HepG2 (cell line): Measurements from ENCODE around the gene AADACL4. TPM values are rescaled to one million over a fixed set of nuclear protein-coding genes. Genes with fewer than 3 reads are reported as not detected.
A peak's percentile ranks its signal among the peaks of the same experiment; 100 is the strongest.

ENCODE experiments used
- ATAC-seq: fragments of 200-7000 bp; cut with Tn5 transposase; 3 replicates; pipeline ENCODE4 v1.9.1; 2020; ENCODE audit warnings: mild to moderate bottlenecking, moderate library complexity
- BruUV-seq: library from RNA; stranded (reverse); fragments of 400-500 nt; replicated peaks from 2 replicates; lab custom pipeline; 2021; lab: Mats Ljungman, UMichigan
- CTCF ChIA-PET: fragments of 300-600 bp; formaldehyde crosslinking; extraction: SDS; loops from one replicate; lab custom pipeline; 2021; ENCODE audit warnings: low total read pairs, inconsistent platforms, low intra/inter-chr PET ratio; lab: Yijun Ruan, JAX
- POLR2A ChIA-PET: fragments of 350-600 bp; sonication (Branson Sonifier 250); formaldehyde crosslinking; loops from one replicate; lab custom pipeline; 2020; ENCODE audit warnings: antibody characterized with exemption, inconsistent platforms; lab: Yijun Ruan, JAX
- DNase-seq: peaks from one replicate; pipeline ENCODE4 v3.0.0-alpha.2; 2015; ENCODE audit warnings: low spot score
- FAIRE-seq: peaks from 3 replicates; lab custom pipeline; 2011; peaks lifted over from hg19 to GRCh38; lab: Jason Lieb, UNC
- H2AFZ ChIP-seq: one replicate; pipeline ENCODE4 v1.6.1; 2011; ENCODE audit warnings: low read length, inconsistent platforms
- H3K27ac ChIP-seq: fragments of 300-600 bp; 3 replicates; pipeline ENCODE4 v1.8.0; 2011; ENCODE audit warnings: mixed run types, mild to moderate bottlenecking, mixed read lengths, low read length, inconsistent platforms; ENCODE audit not compliant: insufficient read depth; ENCODE audit errors: extremely low read length
- H3K27me3 ChIP-seq, 2 experiments: fragments of 200-600 bp in 1 of 2; 2 replicates in 1 of 2; 3 replicates in 1 of 2; pipeline versions ENCODE4 v1.6.0 to v1.8.0; 2011; ENCODE audit warnings: low read length in 2 of 2, mild to moderate bottlenecking in 2 of 2, moderate library complexity in 2 of 2, inconsistent platforms in 1 of 2; ENCODE audit not compliant: insufficient read depth in 2 of 2, control insufficient read depth in 1 of 2
- H3K36me3 ChIP-seq, 2 experiments: fragments of 200-600 bp in 1 of 2; replicated peaks in 1 of 2; 2 replicates in 1 of 2; 3 replicates in 1 of 2; pipeline versions ENCODE4 v1.5.1 to v1.8.0; 2011; ENCODE audit warnings: low read length in 2 of 2, inconsistent platforms in 1 of 2; ENCODE audit not compliant: insufficient read depth in 2 of 2, control insufficient read depth in 1 of 2
- H3K4me1 ChIP-seq: 2 replicates; pipeline ENCODE4 v1.5.1; 2012; ENCODE audit warnings: low read length, inconsistent platforms; ENCODE audit not compliant: insufficient read depth
- H3K4me2 ChIP-seq: 2 replicates; pipeline ENCODE4 v1.6.0; 2011; ENCODE audit warnings: low read depth, low read length, inconsistent platforms
- H3K4me3 ChIP-seq, 3 experiments: fragments of 200-600 bp in 1 of 3; sonication (generic), shearing (Covaris generic) in 1 of 3; replicated peaks in 1 of 3; 2 replicates each; pipeline ENCODE4 v1.5.1; 2011 to 2016; ENCODE audit warnings: low read length in 3 of 3, inconsistent platforms in 2 of 3, low read depth in 2 of 3, mild to moderate bottlenecking in 2 of 3, control low read depth in 1 of 3, mixed read lengths in 1 of 3; ENCODE audit not compliant: insufficient read depth in 1 of 3
- H3K79me2 ChIP-seq: one replicate; pipeline ENCODE4 v1.6.1; 2011; ENCODE audit warnings: low read length, inconsistent platforms; ENCODE audit not compliant: insufficient read depth
- H3K9ac ChIP-seq: 2 replicates; pipeline ENCODE4 v1.6.0; 2011; ENCODE audit warnings: mild to moderate bottlenecking, low read depth, low read length, inconsistent platforms; ENCODE audit not compliant: insufficient read depth
- H3K9me3 ChIP-seq: 2 replicates; pipeline ENCODE4 v1.5.1; 2012; ENCODE audit warnings: mild to moderate bottlenecking, low read length
- H4K20me1 ChIP-seq: 2 replicates; pipeline ENCODE4 v1.6.0; 2011; ENCODE audit warnings: inconsistent platforms, mild to moderate bottlenecking, low read length, moderate library complexity; ENCODE audit not compliant: insufficient read depth
- CCAR2 ChIP-seq: fragments of 200-400 bp; formaldehyde crosslinking; optimal IDR thresholded peaks from 2 replicates; pipeline ENCODE3; 2018; ENCODE audit warnings: low read depth, mild to moderate bottlenecking, low read length, moderate library complexity
- ELF1 ChIP-seq: sonication (generic); formaldehyde crosslinking; IDR thresholded peaks from 2 replicates; pipeline ENCODE4 v1.4.0; 2020; ENCODE audit warnings: missing genetic modification reagents
- IKZF4 ChIP-seq: sonication (generic); formaldehyde crosslinking; IDR thresholded peaks from 2 replicates; pipeline ENCODE4 v1.5.1; 2020; ENCODE audit warnings: borderline replicate concordance, mild to moderate bottlenecking, low read depth, missing genetic modification reagents; ENCODE audit errors: not compliant biosample characterization
- MAFK ChIP-seq, 2 experiments: IDR thresholded peaks in 1 of 2; conservative IDR thresholded peaks in 1 of 2; 2 replicates each; pipeline ENCODE4 v1.6.1; 2011; ENCODE audit warnings: improper control_type of control experiment in 2 of 2, low read length in 2 of 2
- MXD4 ChIP-seq: IDR thresholded peaks from 2 replicates; pipeline ENCODE4 v1.6.1; 2016; ENCODE audit warnings: mild to moderate bottlenecking, missing biosample characterization, missing genetic modification reagents
- NRL ChIP-seq: sonication (generic); formaldehyde crosslinking; IDR thresholded peaks from 2 replicates; pipeline ENCODE4 v1.5.0; 2020; ENCODE audit warnings: missing genetic modification reagents, mild to moderate bottlenecking, moderate library complexity, borderline replicate concordance
- PCBP2 ChIP-seq: fragments of 200-400 bp; formaldehyde crosslinking; optimal IDR thresholded peaks from 2 replicates; pipeline ENCODE3; 2018; ENCODE audit warnings: low read length, low read depth; ENCODE audit not compliant: poor library complexity, severe bottlenecking
- RBAK ChIP-seq: sonication (generic); formaldehyde crosslinking; IDR thresholded peaks from 2 replicates; pipeline ENCODE4 v1.5.1; 2020; ENCODE audit warnings: mild to moderate bottlenecking, missing genetic modification reagents
- SP5 ChIP-seq: IDR thresholded peaks from 2 replicates; pipeline ENCODE4 v1.6.1; 2016; ENCODE audit warnings: low read depth, borderline replicate concordance
- TMF1 ChIP-seq: sonication (generic); formaldehyde crosslinking; IDR thresholded peaks from 2 replicates; pipeline ENCODE4 v1.8.1; 2022; ENCODE audit warnings: low read depth, missing genetic modification reagents
- ZFAT ChIP-seq: sonication (generic); formaldehyde crosslinking; conservative IDR thresholded peaks from 2 replicates; pipeline ENCODE4 v1.8.1; 2023; ENCODE audit warnings: missing genetic modification reagents, inconsistent platforms
- ZFP37 ChIP-seq: sonication (generic); formaldehyde crosslinking; IDR thresholded peaks from 2 replicates; pipeline ENCODE4 v1.4.0; 2020; ENCODE audit warnings: missing genetic modification reagents, borderline replicate concordance
- ZNF207 ChIP-seq: fragments of 450-650 bp; IDR thresholded peaks from 2 replicates; pipeline ENCODE4 v1.6.1; 2016; ENCODE audit warnings: antibody characterized with exemption, borderline replicate concordance
- ZNF383 ChIP-seq: sonication (generic); formaldehyde crosslinking; IDR thresholded peaks from 2 replicates; pipeline ENCODE4 v1.4.0; 2020; ENCODE audit warnings: missing genetic modification reagents, mild to moderate bottlenecking, borderline replicate concordance
- ZNF432 ChIP-seq: sonication (generic); formaldehyde crosslinking; IDR thresholded peaks from 2 replicates; pipeline ENCODE4 v1.5.0; 2020; ENCODE audit warnings: missing genetic modification reagents, mild to moderate bottlenecking, borderline replicate concordance
- ZNF44 ChIP-seq: sonication (generic); formaldehyde crosslinking; IDR thresholded peaks from 2 replicates; pipeline ENCODE4 v1.5.1; 2020; ENCODE audit warnings: mild to moderate bottlenecking, missing genetic modification reagents
- ZNF589 ChIP-seq: sonication (generic); formaldehyde crosslinking; conservative IDR thresholded peaks from 2 replicates; pipeline ENCODE4 v1.8.0; 2022; ENCODE audit warnings: mild to moderate bottlenecking, moderate library complexity, missing genetic modification reagents
- ZNF629 ChIP-seq: sonication (generic); formaldehyde crosslinking; conservative IDR thresholded peaks from 2 replicates; pipeline ENCODE4 v1.5.0; 2020; ENCODE audit warnings: missing genetic modification reagents
- WGBS: methylation state at CpG from one replicate; pipeline ENCODE4 v1.1.6; 2017; ENCODE audit warnings: low lambda C conversion rate; 5-methylcytosine and 5-hydroxymethylcytosine counted together
- in situ Hi-C: cut with HindIII; loops from 2 replicates; pipeline ENCODE4 v1.10.0; 2017; ENCODE audit warnings: low pct_unique_long_range_greater_than_20kb; ENCODE audit not compliant: extremely low pct_ligation_motif_present
- intact Hi-C: fragments of 100-400 bp; cut with micrococcal nuclease; formaldehyde crosslinking; loops from one replicate; pipeline ENCODE4 v1.10.0; 2022; ENCODE audit not compliant: unreplicated experiment
- polyA plus RNA-seq, 8 experiments: library from polyadenylated mRNA; depleted of rRNA in 3 of 8; stranded (reverse) in 7 of 8; unstranded in 1 of 8; fragments of >200 nt; fragmentation: Illumina TruSeq in 4 of 8; extraction: Trizol in 4 of 8; gene quantifications; 2 replicates each; pipeline versions ENCODE4 v1.2.1 to v1.2.3, GENCODE V29; 2011 to 2016; ENCODE audit warnings: low read depth in 4 of 8, missing spikeins in 1 of 8, mixed read lengths in 1 of 8; ENCODE audit not compliant: insufficient read depth in 1 of 8
- total RNA-seq, 5 experiments: library from RNA; depleted of rRNA; stranded (reverse); fragments of >200 nt; fragmentation: Illumina TruSeq; extraction: Trizol; gene quantifications; 2 replicates each; pipeline ENCODE4 v1.2.3, GENCODE V29; 2016; ENCODE audit warnings: low read depth in 1 of 5
- TF ChIP-seq, protein P1 (sequence below): sonication (generic); formaldehyde crosslinking; IDR thresholded peaks from 2 replicates; pipeline ENCODE4 v1.4.0; 2020; ENCODE audit warnings: missing genetic modification reagents, borderline replicate concordance
- TF ChIP-seq, protein P2 (sequence below): sonication (generic); formaldehyde crosslinking; IDR thresholded peaks from 2 replicates; pipeline ENCODE4 v1.8.0; 2022; ENCODE audit warnings: mild to moderate bottlenecking, missing genetic modification reagents, moderate library complexity
- TF ChIP-seq, protein P3 (sequence below): sonication (generic); formaldehyde crosslinking; IDR thresholded peaks from 2 replicates; pipeline ENCODE4 v1.5.0; 2020; ENCODE audit warnings: mild to moderate bottlenecking, missing genetic modification reagents

Gene AADACL4
- total and polyA plus RNA-seq, 2 of the 13 experiments (the other 11 are each of a cell fraction or from before 2014, with no cell fraction given): not detected

DNA sequence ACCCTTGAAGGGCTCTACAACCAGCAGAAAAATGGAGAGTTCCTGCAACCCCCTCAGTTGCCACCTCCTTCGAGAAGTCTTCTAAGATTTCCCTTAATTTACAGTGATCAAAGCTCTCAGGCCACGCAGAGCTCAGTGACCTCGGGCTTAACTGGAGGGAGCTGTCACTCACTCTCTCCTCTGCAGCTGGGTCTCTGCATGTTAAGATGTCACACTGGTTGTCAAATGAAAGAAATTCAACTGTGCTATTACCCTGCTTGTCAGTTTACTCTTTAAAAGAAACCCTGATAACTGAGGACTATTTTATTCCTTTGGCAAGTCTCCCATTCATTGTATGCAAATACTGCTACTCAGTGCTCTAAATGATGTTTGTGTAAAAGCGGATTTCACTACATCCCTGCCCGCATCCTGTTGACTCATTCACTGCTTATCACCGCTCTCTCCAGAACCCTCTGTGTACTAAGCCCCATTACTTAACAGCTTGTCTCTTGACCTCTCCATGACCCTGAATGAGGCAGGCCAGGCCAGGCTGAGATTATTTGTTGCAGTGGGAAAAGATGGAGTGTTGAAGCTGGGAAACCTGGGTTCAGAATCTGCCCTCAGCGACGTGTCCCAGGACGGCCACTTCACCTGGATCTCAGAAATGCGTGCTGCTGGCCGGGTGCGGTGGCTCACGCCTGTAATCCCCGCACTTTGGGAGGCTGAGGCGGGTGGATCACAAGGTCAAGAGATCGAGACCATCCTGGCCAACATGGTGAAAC is 39.6 kb upstream of the AADACL4 start:
- H3K9ac ChIP-seq: no peak overlapping the region
- peaks cover 84% of the 10 kb centered on the region for H3K79me2 ChIP-seq
- ATAC-seq (peak; percentile 66), DNase-seq (peak; percentile 95), FAIRE-seq (peak; percentile 84)
- TSS peak; percentile 7 for BruUV-seq
- H3K9me3 ChIP-seq: no peaks in the 10 kb centered on the region
- CTCF ChIA-PET: no interaction called here
- H3K36me3 ChIP-seq: peaks cover 11 to 47% of the 10 kb centered on the region in 2 experiments
- H4K20me1 ChIP-seq: peaks cover 91% of the 10 kb centered on the region
- peaks cover 96% of the 10 kb centered on the region for H3K4me1 ChIP-seq
- H3K27me3 ChIP-seq: no peaks in the 10 kb centered on the region
- in situ Hi-C loops: no loop called here
- no peak overlapping the region for H3K27ac ChIP-seq
- POLR2A ChIA-PET: interaction anchor here (0.5 to 17.4 kb wide), 8 partner anchors 13 to 248 kb away, joined by 3 to 357 read pairs (median 4); partner anchors contain the start of gene DHRS3
- no peak overlapping the region for H3K4me3 ChIP-seq
- no peak overlapping the region for H2AFZ ChIP-seq
- intact Hi-C loops: loop anchor here (1.0 kb wide), 1 partner anchor 12 kb away; no protein-coding TSS in a partner anchor
- 44% methylated on average over 15 of the region's 16 CpGs for WGBS
- peak overlapping the region; percentile 23; the same call in 1 of the 2 replicates for H3K4me2 ChIP-seq
- no peak for TF ChIP-seq NRL (CRISPR knock-in tag)
- TF ChIP-seq, protein P1, sequence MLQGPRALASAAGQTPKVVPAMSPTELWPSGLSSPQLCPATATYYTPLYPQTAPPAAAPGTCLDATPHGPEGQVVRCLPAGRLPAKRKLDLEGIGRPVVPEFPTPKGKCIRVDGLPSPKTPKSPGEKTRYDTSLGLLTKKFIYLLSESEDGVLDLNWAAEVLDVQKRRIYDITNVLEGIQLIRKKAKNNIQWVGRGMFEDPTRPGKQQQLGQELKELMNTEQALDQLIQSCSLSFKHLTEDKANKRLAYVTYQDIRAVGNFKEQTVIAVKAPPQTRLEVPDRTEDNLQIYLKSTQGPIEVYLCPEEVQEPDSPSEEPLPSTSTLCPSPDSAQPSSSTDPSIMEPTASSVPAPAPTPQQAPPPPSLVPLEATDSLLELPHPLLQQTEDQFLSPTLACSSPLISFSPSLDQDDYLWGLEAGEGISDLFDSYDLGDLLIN (CRISPR knock-in tag): no peak
- no peak for TF ChIP-seq ZNF44 (CRISPR knock-in tag)
- TF ChIP-seq RBAK (CRISPR knock-in tag): no peak
- no peak for TF ChIP-seq TMF1 (CRISPR knock-in tag)
- TF ChIP-seq MXD4 (CRISPR knock-in tag): peak; percentile 58; the same call in 1 of the 2 replicates
- TF ChIP-seq ZFAT (CRISPR knock-in tag): no peak
- no peak for TF ChIP-seq ZNF629 (CRISPR knock-in tag)
- no peak for TF ChIP-seq ZNF383 (CRISPR knock-in tag)
- TF ChIP-seq, protein P2, sequence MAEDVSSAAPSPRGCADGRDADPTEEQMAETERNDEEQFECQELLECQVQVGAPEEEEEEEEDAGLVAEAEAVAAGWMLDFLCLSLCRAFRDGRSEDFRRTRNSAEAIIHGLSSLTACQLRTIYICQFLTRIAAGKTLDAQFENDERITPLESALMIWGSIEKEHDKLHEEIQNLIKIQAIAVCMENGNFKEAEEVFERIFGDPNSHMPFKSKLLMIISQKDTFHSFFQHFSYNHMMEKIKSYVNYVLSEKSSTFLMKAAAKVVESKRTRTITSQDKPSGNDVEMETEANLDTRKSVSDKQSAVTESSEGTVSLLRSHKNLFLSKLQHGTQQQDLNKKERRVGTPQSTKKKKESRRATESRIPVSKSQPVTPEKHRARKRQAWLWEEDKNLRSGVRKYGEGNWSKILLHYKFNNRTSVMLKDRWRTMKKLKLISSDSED: no peak
- TF ChIP-seq ZNF207: no peak
- peak; percentile 81 for TF ChIP-seq SP5 (CRISPR knock-in tag)
- no peak for TF ChIP-seq ELF1 (CRISPR knock-in tag)
- TF ChIP-seq, protein P3, sequence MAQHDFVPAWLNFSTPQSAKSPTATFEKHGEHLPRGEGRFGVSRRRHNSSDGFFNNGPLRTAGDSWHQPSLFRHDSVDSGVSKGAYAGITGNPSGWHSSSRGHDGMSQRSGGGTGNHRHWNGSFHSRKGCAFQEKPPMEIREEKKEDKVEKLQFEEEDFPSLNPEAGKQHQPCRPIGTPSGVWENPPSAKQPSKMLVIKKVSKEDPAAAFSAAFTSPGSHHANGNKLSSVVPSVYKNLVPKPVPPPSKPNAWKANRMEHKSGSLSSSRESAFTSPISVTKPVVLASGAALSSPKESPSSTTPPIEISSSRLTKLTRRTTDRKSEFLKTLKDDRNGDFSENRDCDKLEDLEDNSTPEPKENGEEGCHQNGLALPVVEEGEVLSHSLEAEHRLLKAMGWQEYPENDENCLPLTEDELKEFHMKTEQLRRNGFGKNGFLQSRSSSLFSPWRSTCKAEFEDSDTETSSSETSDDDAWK (CRISPR knock-in tag): no peak
- TF ChIP-seq ZFP37 (CRISPR knock-in tag): no peak
- no peak for TF ChIP-seq PCBP2
- no peak for TF ChIP-seq ZNF432
- TF ChIP-seq CCAR2: no peak
- TF ChIP-seq ZNF589 (CRISPR knock-in tag): no peak
- TF ChIP-seq MAFK (conservative IDR thresholded peaks at IDR 0.05 in 1 of 2, IDR thresholded peaks at IDR 0.05 in 1 of 2; ENCODE audit: low read length in 2 of 2): no peak
- TF ChIP-seq IKZF4 (CRISPR knock-in tag): no peak
